GM21423 (cell line): ENCODE measurements around the gene APPBP2.
"Not testable (repeated sequence)": the region's sequence is repeated elsewhere in the genome, so short reads cannot be mapped to it uniquely, and the experiment has no call there.

Experiments used
- ATAC-seq: cut with Tn5 transposase; IDR thresholded peaks from one replicate; pipeline ENCODE4 v1.9.1; 2021; ENCODE audit warnings: mild to moderate bottlenecking, moderate library complexity; ENCODE audit not compliant: unreplicated experiment

APPBP2 gene

DNA sequence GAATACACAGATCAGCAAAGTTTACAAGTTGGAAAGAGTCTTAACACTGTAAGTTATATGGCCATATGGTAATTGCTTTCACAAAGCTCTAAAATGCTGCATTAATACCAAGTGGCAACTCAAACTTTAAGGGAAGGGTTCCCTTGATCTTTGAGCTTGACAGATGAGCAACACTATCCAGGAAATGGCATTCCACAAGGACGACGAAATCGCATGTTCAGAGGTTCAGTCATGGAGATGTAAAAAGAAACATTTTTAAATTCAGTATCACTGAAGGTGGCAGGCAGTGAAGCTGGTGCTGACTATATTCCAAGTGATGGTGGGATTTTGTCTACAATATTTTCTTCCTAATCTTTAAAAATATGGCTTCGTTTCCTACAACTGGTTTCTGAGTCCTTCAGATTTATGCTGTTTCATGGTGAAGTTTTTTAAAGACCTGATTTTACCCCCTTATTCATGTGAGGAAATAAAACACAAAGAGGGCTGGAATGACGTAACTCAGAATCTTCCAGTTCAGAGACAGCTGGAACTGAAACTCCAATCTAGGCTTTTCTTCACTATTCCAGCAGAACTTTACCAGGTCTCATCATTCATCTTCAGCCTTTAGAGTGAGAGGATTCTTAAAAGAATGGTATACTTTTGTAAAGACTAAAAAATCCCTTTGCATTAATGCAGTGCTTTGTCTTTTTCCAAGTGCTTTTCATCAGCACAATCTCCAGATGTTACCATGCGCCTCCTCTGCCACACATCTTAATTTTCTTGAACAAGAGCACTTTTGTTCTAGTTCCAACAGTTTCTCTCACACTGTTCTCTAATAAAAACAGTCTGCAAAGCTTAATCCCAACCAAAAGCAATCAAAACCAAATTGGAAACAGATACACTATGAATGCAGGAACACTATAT, 83.5 kb downstream of the APPBP2 start:
- ATAC-seq, result no peak

DNA sequence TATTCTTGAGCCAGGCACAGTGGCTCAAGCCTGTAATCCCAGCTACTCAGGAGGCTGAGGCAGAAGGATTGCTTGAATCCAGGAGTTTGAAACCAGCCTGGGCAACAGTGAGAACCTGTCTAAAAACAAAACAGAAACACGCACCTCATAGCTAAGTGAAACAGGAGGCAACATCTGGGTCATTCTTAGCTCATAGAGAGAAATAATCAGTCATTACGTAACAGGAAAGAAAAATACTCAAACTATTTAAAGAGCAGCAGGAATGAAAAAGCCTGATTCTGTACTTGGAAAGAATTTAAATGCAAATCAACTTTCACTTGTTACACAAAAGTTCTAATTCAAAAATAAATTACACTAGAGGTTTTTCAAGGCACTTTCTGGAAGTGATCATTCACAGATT, 86.5 kb downstream of the APPBP2 start:
- ATAC-seq, result no peak

DNA sequence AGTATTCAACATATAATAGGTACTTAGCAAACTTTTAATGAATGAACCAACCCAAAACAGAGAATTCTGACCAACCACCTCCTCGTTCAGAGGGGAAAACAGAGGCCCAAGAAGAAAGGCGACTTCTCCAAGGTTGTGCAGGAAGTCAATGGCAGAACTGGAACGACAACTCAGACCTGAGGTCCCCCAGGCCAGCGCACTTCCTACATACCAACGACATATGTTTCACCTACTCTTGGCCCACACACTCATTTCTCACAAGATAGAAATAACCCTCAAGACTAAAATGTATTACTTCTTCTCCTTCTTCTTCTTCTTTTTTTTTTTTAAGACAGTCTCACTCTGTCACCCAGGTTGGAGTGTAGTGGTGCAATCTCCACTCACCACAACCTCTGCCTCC, 89.4 kb downstream of the APPBP2 start:
- no peak for ATAC-seq

DNA sequence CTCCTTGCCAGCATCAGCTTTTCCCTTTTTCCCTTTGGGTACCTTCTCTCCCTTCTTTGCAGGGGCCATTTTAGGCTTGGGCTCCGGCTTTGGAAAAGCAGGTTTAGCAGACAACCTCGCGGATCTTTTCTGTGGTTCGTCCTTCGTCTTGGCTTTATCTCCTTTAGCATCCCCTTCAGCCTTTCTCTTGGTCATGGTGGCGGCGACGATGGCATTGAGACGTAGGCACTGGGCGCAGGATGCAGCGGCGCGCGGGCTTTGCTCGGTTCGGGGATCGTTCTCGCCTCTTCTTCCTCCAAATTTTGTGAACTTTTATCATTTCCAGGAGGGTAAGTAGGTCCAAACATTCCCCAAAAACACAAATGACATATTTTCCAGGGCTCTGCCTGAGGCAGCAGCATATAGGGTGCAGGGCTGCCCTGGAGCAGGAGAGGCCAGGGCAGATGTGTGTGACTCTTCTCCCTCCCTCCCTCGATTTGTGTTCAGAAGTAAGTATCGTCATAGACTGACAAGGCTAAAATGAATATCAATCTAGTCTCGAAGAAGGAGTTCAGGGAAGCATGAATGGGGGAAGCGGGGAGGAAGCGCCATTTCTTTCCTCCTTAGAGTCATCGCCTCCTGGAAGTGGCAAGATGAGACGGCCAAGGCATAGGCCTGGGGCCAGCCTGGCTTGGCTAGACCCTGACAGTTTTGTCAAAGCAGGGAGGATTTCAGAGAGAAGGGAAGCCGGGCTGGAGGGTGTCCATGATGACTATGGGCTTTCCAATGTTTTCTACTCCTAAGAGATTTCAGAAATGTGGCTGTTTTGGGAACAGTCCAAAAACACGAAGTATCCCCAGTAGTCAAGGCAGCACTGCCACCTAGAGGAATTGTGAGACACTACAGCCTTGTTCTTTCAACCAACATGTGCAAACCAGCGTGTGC, 90.5 kb downstream of the APPBP2 start:
- no peak for ATAC-seq

- ATAC-seq, result not testable (repeated sequence)
These were observed 92.7 kb downstream of the APPBP2 start for GRCh38 chr17:60433021-60433997.

DNA sequence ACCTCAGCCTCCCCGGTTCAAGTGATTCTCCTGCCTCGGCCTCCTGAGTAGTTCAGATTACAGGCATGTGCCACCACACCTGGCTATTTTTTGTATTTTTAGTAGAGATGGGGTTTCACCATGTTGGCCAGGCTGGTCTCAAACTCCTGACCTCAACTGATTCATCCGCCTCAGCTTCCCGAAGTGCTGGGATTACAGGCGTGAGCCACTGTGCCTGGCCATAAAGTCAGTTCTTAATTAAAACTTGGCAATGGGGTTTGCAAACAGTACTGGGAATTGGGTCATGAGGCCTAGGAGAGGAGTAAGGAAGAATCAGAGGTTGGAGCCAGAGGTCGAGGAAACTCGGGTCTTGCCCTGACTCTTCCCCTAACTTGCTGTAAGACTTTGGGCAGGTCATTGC, 95.5 kb downstream of the APPBP2 start:
- ATAC-seq, result not testable (repeated sequence)

DNA sequence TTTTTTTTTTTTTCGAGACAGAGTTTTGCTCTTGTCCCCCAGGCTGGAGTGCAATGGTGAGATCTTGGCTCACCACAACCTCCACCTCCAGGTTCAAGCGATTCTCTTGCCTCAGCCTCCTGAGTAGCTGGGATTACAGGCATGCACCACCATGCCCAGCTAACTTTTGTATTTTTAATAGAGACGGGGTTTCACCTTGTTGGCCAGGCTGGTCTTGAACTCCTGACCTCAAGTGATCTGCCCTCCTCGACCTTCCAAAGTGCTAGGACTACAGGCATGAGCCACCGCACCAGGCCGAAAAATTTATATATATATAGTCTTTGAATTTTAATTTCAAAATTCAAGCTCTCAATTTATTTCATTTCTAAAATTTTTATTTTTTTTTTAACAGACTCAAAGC, 97.6 kb downstream of the APPBP2 start:
- not testable (repeated sequence) for ATAC-seq

- ATAC-seq, result no peak
These were observed 99.4 kb downstream of the APPBP2 start for GRCh38 chr17:60426596-60426995.

DNA sequence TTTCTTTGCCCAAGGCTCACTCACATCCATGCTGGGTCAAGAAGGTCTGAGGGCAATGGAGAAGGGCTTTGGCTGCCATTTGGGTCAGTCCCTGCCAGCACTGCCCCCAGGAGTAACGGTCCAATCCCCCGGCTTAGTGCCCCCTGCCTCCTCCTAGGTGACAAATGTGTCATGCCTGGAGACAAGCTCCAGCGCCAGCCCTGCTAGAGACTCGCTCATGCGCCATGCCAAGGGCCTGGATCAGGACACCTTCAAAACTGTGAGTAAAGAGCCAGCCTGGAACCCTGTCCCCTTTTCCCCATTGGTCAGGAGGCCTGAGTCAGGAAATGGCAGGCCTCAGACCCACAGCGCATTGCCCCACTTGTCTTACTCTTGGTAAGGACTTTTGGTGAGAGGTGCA, 100.4 kb downstream of the APPBP2 start:
- ATAC-seq, result no peak

GRCh38 chr17:60423865-60424264, 102.2 kb downstream of the APPBP2 start:
- no peak for ATAC-seq

DNA sequence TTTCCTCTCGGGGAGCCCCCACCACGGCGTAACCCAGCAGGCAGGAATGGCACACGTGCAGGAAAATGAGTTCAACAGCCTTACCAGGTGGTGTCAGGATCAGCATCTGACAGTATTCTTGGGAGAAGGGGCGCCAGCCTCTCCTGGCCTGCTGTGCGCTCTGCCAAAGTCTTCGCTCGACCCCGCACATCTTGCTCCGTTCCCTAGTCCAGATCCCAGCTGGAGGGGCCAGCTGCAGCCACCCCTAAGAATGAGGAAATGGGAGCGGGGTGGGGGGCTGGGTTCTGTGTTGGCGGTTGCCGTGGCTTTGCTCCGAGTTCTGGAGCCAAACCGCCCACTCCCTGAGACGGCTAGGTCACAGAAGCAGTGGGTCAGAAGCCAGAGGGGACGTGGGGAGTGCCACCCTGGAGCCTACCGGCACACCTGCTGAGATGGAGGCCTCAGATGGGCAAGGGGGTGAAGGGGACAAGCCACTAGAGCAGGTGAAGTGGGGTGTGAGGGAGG, 103.8 kb downstream of the APPBP2 start, which contains the start of gene CHCT1:
Gene CHCT1 (plus strand): TSS at position 328 of the 504 bp plus-strand sequence. CDS start 104 bp downstream, at position 432.
- no peak for ATAC-seq

GRCh38 chr17:60421273-60422161, 104.5 kb downstream of the APPBP2 start:
- peak; percentile 91 for ATAC-seq

DNA sequence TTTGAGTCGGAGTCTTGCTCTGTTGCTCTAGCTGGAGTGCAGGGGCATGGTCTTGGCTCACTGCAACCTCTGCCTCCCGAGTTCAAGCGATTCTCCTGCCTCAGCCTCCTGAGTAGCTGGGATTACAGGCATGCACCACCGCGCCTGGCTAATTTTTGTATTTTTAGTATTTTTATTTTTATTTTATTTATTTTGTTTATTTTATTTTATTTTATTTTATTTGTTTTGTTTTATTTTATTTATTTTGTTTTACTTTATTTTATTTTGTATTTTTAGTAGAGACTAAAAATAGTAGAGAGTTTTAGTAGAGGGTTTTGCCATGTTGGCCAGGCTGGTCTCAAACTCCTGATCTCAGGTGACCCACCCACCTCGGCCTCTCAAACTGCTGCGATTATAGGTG, 106.2 kb downstream of the APPBP2 start:
- not testable (repeated sequence) for ATAC-seq

- not testable (repeated sequence) for ATAC-seq
These were observed 107.0 kb downstream of the APPBP2 start for GRCh38 chr17:60419003-60419402.

DNA sequence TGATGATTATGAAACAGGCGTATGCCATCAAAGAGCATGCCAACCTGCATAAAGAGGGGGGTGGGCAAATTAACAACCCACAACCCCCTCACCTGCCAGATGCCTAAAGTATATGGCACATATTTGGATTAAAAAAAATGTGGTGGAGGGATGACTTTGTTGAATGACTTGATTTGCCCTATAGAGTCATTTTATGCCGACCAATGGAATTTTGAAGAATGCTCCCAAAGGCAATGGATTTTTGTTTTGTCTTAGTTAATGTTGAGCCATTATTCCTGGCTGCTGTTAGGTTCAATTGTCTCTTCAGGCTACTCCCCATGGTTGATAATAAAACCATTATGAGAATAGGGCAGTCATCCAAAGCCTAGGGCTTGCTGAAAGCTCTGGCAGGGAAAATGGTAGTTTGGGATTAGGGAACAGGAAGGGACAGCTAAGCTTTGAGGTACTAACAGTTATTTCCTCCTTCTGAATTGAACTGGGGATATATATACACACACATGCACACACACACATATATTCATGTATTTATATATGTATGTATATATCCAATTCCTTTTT, 109.6 kb downstream of the APPBP2 start:
- no peak for ATAC-seq

GRCh38 chr17:60415146-60415545, 110.9 kb downstream of the APPBP2 start:
- no peak for ATAC-seq

DNA sequence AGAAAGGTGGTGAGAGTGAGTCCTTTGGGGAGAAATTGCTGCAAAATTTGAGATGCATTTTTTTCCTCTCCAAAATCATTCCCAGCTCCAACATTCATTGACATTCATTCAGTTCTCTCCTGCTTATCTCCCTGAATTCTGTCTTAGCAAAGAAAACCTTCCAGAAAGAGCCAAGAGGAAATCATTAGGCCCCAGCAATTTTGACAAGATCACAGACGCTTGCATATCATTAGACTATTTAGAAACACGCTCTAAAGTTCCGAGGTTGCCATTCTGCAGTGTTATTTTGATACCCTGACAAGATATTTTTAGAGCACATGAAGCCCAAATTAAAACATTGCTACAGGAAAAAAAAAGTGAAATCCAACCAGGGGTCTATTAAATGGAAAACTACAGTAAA, 113.3 kb downstream of the APPBP2 start:
- no peak for ATAC-seq

DNA sequence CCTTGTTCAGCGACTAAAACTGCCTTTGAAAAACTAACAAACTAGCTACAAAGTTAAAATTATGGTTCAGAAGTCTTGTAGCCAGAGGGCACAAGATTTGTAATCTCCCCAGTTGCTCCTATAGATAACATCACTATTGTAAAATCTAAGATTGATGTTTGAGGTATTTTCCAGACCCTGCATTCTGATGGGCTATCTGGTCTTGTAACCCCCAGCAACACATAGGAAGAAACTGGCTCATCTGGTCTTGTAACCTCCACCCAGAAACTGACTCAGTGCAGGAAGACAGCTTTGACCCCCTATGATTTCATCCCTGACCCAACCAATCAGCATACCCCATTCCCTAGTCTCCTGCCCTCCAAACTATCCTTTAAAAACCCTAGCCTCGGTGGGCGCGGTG, 116.0 kb downstream of the APPBP2 start:
- no peak for ATAC-seq

- ATAC-seq, result no peak
These were observed 119.2 kb downstream of the APPBP2 start for GRCh38 chr17:60406887-60407286.
